HepG2 (cell line): Measurements from ENCODE around the gene MAP3K7CL.

ENCODE experiments used
- CTCF ChIP-seq: sonication (generic); formaldehyde crosslinking; IDR thresholded peaks from 2 replicates; pipeline ENCODE4 v1.5.0; 2020; ENCODE audit warnings: mild to moderate bottlenecking, missing genetic modification reagents, moderate library complexity
- ELK4 ChIP-seq: sonication (generic); formaldehyde crosslinking; IDR thresholded peaks from 2 replicates; pipeline ENCODE4 v1.9.0; 2021; ENCODE audit warnings: missing genetic modification reagents, borderline replicate concordance
- JUNB ChIP-seq: sonication (generic); formaldehyde crosslinking; IDR thresholded peaks from 2 replicates; pipeline ENCODE4 v1.8.0; 2022; ENCODE audit warnings: missing genetic modification reagents, mild to moderate bottlenecking, borderline replicate concordance
- KLF9 ChIP-seq: IDR thresholded peaks from 2 replicates; pipeline ENCODE4 v1.6.1; 2016; ENCODE audit warnings: low read depth
- NR2C2 ChIP-seq: sonication (generic); formaldehyde crosslinking; IDR thresholded peaks from 2 replicates; pipeline ENCODE4 v1.4.0; 2020; ENCODE audit warnings: missing genetic modification reagents, mild to moderate bottlenecking, moderate library complexity, borderline replicate concordance
- ZNF577 ChIP-seq: sonication (generic); formaldehyde crosslinking; IDR thresholded peaks from 2 replicates; pipeline ENCODE4 v1.4.0; 2020; ENCODE audit warnings: mild to moderate bottlenecking, low read depth, missing genetic modification reagents, borderline replicate concordance

- TF ChIP-seq CTCF (CRISPR knock-in tag): no peak
- TF ChIP-seq ELK4 (CRISPR knock-in tag): no peak
- TF ChIP-seq NR2C2 (CRISPR knock-in tag): no peak
- TF ChIP-seq ZNF577 (CRISPR knock-in tag): no peak
- TF ChIP-seq JUNB: no peak
- no peak for TF ChIP-seq KLF9
Observed at GRCh38 chr21:29155933-29156260, 25.5 kb downstream of the MAP3K7CL start.
